ENCODE measurements around the gene GJD2.

GJD2 gene

DNA sequence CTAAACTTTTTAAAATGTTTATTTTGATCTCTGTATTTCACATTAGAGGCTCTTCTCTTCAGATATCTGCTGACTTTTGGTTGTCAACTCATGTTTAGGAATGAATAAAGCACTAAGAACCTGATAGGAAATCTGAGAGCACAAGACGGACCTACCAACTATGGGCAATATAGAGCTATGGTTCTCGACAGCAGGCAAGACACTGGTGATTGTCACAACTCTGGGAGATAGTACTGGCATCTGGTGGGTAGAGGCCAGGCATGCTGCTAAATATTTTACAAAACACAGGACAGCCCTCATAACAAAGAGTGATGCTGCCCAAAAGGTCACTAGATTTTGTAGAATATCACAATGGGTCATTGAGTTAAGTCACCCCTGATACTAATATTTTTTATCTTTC, 17.5 kb upstream of the GJD2 start:
- no peak for DNase-seq

DNA sequence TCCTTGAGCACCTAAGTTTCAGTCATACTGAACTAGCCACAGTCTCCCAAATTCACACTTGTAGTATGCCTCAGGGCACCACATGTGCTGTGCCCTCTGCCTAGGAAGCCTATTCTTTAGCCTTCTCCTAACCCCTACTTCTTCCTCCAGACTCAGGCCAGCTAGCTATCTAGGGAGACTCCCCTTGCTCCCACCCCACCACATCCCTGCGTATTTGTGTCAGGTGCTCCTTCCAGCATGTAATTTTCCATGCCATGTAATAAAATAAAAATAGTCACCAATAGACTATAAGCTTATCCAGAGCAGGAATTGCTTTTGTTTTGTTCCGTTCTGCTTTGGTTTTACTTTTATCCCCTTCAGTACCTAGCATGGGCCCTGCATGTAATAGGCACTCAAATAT, 14.9 kb upstream of the GJD2 start:
- DNase-seq: no peak

DNA sequence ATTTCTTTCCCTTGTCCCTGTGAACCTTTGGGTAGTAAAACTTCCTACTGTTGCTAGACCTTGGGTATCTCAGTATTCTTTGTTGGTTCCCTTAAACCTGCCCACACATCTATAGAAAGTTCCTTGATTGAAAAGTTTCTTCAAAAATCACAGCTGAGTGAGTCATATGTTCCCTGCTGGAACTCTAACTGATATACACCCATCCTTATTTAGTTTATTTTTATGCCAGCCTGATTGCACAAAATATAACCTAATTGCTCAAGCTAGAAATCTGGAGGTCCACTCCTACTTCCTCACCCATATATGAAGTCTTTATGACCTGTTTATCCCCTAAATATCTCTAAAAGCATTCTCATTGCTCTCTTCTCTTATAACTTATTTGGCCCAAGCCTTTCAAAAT, 13.7 kb upstream of the GJD2 start:
- no peak for DNase-seq

DNA sequence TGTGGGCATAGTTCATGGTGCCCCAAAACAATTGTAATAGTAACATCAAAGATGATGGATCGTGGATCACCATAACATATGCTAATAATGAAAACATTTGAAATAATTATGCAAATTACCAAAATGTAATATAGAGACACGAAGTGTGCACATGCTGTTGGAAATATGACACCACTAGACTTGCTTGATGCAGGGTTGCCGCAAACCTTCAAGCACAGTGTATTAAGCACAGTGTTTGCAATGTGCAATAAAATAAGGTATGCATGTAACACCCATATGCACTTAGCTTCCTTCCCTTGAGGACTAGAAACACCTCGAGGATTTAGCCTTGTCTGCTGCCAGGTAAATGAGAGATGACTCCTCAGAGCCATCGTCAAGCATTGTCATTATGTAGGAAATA, 10.9 kb upstream of the GJD2 start:
- no peak for DNase-seq

DNA sequence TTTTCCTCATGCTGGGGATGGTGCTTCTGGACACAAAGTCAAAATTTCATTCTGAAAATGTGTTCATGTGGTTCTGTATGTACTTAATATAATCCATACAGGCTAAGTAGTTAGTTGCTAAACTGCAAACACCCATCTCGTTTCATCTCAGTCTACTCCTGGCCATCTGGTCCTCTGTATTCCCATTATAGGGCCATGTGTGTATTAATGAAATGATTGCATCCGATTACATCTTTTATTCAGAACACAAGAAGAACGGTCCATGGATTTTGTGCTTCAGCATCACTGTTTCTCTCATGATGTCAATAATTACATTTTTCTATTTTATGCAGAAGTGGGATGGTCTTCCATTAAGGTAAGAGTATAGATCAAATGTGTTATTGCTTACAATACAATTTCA, 6.1 kb upstream of the GJD2 start:
- DNase-seq: no peak

DNA sequence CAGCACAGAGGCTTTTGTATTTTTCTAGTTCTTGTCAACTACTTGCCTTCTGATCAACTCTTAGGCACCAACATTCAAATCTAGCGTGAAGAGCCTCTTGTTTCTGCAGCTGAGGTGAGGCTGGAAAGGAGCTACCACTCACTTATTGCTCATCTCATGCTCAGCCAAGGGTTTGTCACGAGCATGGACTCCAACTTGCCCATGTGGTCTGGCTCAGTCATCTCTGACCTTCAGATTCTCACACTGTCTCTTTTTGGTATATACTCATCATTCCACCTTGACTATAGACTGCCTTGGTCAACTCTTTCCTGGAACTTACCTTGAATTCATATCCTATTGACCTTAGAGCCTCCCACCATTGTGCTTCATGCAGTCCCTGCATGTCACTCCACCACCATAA, 5.2 kb upstream of the GJD2 start:
- no peak for DNase-seq

DNA sequence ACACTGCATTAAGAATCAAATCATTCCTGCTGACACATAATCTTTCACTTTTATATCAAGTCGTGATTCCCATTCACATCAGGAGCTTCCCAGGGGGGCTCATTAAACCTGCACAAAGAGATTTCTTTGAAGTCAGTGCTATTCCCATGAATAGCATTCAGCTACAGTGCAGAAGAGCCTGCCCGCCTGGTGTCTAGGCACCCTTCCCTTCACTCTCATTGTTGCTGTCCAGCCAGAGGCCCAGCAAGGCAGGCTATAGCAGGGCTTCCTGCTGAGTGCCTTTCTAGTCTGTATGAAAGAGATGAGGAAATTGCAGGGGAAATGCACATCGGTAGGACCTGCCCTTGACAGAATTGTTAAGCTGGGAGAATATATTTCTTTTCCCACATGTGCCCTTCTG, 4.5 kb upstream of the GJD2 start:
- no peak for DNase-seq

DNA sequence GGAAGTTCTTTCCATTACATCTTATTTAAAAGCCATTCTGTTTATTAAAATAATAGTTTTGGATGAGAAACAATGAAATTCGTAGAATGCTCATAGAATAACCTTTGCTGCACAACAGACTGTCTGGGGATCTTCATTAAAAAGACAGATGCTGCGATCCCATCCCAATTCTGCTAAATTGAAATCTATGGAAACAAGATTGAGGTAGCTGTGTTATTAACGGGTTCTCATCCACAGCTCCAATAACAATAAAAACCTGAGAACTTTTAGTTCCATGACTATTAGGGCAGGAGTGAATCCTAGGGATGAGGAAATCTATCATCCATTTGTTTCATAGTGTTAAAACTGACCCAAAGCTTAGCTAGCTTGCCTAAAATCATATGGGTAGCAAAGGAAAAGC, 2.5 kb upstream of the GJD2 start:
- no peak for DNase-seq

DNA sequence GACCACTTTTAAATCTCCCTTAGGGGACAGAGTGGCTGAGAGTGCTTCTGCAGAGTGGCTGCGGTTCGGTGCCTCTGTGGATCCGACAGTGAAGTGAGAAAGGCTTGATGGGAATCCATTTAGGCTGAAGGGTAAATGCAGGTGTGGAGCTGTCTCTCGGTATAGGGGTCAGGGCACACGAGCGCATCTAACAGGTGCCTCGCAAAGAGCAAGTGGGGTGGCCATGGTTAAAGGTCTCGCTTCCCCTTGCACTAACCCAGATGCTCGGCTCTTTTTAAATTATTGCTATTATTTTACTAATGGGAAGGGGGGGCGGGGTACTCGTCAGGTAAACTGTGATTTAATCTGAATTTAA, 598 bp upstream of the GJD2 start:
- DNase-seq: no peak

DNA sequence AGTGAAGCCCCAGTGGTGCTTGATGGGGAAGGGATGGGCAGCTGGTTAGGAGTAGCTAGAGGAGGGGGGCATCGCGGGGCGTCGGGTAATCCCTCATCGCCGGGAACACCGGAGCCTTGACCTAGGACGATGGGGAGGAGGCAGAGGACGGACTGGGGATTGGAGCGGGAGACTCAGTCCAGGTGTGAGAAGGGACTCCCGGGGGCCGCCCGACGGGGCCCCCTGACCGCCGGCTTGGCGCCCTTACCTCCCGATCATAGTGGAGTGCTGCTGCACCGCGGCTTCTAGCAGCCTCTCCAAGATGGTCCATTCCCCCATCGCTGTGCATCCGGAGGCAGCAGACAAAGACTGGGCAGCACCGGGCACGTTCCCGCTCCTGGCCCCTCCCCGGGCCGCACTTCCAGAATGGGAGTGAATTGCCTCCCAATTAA, 612 bp downstream of the GJD2 start:
- no peak for DNase-seq

DNA sequence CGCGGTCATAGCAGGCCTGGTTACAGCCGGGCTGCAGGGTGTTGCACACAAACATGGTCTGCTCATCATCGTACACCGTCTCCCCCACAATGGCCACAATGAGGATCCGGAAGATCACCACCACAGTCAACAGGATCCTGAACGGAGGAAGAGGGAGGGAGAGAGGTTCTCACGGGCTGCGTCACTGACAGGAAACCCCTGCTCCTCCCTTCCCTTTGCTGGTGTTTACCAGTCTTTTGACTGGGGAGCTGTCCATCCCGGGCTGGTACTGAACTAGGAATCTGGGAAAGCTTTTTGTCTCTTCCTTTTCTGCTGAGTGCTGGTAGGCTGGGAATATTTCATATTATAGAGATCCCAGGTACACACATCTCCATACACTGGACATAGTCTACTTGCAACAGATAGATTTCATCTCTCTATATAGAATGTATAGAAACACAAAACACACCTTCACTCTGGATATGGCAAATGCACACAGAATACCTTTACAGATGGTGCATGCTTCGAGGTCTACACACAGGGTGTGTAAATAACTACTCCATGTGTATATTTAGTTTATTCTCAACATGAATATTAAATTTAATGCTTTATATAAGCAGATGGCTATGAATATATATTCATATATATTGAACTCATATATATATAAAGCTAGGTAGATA, 1.4 kb downstream of the GJD2 start:
- DNase-seq: no peak

DNA sequence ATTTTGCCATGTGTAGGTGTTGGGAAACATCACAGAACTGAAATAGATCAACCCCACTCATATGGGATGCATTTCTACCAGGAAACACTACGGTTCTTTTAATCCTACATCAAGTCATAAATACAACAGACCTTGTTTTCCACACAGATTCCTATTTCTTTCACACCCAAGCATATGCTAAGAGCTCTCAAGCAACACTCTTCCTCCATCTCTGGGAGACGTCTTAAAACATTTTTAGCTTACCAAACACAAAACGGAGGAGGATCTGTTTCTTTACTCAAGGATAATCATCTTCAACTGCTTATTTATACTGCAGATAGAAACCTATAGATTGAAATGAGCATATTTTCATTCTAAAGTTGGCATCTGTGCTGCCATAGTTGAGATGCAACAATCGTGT, 5.1 kb downstream of the GJD2 start:
- no peak for DNase-seq

DNA sequence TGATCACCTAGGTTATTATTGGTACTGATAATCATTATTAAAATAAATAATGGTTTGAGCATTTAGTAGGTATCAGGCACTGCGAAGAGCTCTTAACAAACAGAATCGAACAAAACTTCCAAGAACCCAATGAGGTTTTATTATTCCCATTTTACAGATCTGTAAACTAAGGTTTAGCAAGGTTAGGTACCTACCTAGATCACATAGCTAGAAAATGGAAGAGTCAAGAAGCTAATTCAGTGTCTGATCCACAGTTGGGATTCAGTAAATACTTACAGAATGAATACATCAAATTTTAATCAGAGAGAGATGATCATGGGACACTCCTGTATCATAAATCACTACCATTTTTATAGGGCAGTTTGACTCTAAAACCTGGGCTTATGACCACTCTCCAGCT, 15.5 kb downstream of the GJD2 start:
- DNase-seq: no peak

DNA sequence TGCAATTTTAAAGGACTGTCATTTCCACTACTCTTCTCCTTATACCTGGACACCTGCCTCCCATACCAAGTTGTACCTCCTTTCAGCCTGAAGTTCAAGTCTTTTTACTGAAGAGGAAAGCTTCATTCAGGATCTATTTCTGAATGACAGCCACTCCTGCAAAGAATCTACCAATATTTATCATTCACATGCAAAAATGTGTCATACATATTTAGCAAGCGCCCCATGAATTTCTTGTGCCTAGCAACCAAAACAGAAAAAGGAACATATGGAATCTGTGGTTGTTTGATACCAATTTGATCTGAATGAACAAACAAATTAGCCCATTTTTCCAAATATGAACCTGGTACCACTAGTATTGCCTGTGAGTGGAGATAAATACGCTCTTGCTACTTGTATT, 16.8 kb downstream of the GJD2 start:
- no peak for DNase-seq

DNA sequence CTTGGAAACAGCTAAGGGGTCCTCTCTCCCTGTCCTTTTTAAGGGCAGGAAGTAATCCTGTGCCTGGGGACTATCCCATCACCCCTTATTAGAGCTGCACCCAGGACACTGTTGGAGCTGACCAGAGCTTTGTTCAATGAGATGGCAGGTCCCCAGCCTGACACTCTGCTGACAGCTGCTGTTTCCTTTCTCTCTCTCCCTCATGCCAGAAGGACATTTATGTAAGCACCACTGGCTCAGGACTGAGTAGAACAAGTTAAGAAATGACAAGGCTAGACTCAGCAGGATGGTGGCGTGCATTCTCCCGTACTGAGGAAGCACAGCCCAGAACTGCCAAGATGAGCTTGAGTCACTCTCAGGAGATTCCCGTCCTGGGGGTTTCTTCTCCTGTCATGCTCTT, 17.3 kb downstream of the GJD2 start:
- DNase-seq: no peak

DNA sequence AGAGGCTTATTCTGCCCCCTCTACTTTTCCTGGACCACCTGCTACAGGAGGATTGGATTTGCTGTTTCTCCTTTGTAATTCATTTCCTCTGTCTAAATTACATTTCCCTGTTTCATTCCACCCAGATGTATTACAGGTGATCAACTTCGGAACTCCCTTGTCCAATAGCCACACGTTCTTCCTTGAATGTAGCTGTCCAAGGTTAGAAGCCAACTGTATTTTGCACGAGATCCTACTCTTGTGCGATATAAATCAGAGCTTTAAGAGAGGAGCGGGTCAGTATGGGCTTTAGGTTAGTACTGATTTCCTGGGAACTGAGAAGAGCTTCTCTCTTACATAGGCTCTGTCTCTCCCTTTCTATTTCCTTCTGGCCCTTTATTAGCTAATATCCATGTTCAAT, 20.5 kb downstream of the GJD2 start:
- DNase-seq: no peak

DNA sequence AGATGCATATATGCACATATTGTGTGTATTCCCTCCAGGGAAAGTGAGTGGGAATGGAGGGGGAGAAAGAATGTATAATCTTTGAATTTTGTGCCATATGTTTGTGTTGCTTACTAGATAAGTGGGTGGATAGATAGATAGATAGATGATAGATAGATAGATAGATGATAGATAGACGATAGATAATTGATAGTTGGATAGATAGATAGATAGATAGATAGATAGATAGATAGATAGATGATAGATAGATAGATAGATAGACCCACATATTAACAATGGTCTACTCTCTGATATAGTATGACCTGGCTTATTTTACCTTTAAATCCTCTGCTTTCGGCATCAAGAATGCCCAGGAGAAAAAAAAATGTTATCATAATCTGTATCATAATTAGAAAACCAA, 21.2 kb downstream of the GJD2 start:
- no peak for DNase-seq

DNA sequence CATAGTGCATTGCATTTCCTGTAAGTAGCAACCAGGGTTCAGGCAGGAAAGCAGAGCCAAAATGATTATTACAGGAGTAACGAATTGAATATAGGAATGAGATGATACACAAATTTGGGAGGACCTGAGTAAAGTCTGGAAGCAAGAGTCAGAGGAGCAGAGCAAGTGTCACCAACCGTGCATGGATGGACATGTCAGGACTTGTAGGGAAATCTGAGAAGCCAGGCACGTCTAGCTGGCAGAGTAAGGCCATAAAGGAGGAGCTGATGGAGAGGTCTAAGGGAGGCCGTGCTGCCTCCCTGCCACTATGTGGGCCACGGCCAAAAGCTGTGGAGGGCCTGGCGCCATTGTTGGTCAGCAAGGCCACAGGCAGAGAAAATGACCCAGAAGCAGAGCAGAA, 22.4 kb downstream of the GJD2 start:
- DNase-seq: no peak

DNA sequence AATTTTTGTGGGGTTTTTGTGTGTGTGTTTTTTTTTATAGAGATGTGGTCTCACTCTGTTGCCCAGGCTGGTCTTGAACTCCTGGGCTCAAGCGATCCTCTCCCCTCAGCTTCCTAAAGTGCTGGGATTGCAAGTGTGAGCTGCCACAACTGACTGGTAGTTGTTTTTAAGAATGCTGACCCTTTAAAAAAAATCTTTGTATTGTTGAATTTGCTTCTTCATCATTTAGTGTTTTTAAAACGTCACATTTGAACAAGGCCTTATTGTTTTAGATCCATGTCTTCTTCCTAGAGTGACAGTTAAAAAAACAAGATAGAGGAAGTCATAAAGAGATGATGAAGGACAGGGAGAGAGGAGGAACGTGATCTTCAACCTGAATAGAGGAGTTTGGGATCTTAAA, 24.1 kb downstream of the GJD2 start:
- DNase-seq: no peak

DNA sequence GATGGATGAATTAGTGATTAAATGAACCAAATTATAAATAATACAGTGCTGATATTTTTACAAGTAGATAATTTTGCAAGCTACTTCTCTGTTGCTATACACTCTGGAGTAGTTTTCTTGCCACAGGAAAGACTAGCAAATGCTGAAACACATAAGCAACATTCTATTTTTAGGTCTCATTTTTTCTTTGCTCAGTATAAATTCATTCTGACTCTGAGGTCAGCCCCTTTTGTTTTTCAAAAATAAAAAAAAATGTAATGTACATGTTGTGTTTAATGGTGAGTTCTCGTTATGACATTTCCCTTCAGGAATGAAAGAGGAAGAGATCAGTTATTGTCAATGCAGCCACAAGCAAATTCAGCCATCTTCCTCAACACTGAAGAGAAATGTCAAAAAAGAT, 24.9 kb downstream of the GJD2 start:
- no peak for DNase-seq

DNA sequence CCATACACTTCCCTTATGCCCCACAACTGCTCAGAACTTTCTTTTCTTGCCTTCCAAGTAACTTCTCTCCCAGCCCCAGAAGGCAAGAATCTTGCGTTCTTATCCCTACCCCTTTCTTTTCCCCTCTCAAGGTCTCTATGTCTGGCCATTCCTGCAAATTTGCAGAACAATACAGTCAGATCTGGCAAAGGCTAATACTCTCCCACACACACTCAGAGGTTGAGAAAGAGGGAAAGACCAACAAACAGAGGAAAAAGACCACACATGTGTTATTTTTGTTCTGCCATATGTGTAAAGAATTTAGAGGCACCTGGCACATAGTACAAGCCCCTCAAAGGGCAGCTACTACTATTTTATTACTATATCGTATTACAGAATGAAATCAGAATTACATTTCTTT, 25.7 kb downstream of the GJD2 start:
- no peak for DNase-seq

DNA sequence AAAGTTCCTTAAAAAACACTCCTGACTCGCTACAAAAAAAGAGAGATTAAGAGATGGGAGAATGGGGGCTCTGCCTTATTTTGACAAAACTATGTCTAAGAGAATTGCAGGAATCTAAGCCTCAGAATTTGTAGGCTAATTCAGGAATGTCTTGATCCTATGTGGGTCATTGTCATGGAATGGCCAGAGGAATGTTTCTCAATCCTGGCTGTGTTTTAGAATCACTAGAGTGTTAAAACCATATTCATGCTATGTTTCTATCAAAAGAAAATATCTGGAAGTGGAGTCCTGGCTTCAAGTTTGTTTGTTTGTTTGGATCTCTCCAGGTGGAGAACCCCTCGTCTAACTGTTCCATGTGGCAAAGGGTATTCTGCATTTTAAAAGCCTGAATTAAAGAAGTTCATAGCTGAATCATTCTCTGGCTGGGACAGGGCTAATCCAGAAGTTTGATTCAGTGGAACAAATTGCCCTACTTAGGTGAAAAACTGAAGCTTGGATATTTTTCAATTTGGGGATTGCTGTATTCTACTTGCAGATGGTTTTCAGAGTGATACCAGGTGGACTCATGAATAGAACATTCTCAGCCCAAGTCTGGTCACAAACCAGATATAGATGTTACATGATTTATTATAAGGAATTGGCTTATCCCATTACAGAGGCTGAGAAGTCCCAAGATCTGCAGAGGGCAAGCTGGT, 28.2 kb downstream of the GJD2 start:
- DNase-seq: no peak

DNA sequence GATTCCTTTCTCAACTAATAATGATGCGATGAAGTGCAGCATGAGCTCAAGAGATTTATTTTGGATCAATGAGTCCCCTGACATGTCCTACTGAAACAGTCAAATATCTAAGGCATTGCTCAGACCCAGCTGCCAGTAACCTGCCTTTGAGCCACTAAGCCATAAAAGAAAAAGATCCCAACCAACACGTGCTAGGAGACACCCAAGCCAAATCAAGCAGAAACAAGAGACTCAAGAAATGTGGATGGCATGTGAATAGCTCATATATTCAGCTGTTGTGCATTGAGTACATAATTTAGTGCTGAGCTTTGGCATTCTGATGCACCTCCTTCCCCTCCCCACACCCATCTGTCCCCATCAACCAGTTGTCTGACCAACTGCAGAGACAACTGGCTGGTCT, 29.2 kb downstream of the GJD2 start:
- DNase-seq: no peak

DNA sequence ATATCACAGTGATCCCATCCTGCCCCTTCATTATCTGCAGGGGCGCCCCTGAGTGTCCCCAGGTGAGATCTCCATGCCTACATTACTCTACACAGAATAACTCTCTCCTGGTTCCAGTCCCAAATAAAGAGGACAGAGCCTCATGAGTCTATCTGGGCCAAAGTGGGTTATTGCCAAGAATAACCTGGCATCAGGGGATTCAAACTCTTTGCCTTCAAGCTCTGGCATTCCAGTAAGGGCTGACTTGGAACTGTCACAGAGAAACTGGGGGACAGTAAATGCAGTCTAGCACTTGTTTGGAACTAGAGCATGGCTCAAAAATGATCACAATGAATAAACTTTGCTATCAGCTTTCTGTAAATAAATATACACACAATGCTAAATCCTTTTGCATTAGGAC, 30.3 kb downstream of the GJD2 start:
- no peak for DNase-seq

DNA sequence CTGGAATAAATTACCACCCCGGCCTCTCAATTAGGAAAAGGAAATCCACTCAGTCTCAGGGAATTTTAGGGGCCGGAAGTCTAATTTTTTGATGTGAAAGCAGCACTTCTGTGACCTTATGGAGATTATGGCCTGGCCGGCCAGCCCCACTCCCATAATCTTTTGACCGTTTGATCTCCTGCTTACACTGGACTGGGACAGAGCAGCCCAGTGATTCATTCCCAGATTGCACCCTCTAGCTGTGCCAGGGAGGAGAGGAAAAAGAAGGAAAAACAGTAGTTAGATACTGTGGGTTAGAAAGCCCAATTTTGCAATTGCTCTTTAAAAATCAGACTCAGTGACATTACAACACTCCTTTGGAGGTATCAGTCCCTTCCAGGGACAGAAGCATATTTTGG, 32.4 kb downstream of the GJD2 start:
- DNase-seq: no peak

Data from CD4-positive, alpha-beta T cell treated with Interleukin-17A for 1 hour (primary cell).